Measurements from ENCODE around the gene NBAS. TPM values are rescaled to one million over a fixed set of nuclear protein-coding genes. Genes with fewer than 3 reads are reported as not detected.

NBAS gene
- total and polyA plus RNA-seq, 9 of the 15 experiments (the other 6 are each of a cell fraction or from before 2014, with no cell fraction given) = 15.3 to 94.4 (median 69.9) TPM

GRCh38 chr2:15566912-15567311, 5.8 kb upstream of the NBAS start:
- no peaks in the 10 kb centered on the region for H4K20me1 ChIP-seq (replicated peaks; ENCODE audit: control insufficient read depth, insufficient read depth, low read length)
- POLR2A ChIA-PET = interaction anchor here (0.9 to 1.0 kb wide), 2 partner anchors 9 to 10 kb away, joined by 3 read pairs; no protein-coding TSS in a partner anchor
- FAIRE-seq = no peak
- no peak overlapping the region for H3K4me3 ChIP-seq
- intact Hi-C loops (cut with micrococcal nuclease) = no loop called here
- in situ Hi-C loops (cut with MboI) = no loop called here
- TF ChIP-seq NFE2 (IDR thresholded peaks at IDR 0.05; ENCODE audit: low read depth) (0 out of 2 replicates have a peak, but pooled peaks have one; percentile 20), ARID3A (IDR thresholded peaks at IDR 0.05; ENCODE audit: borderline replicate concordance, low read depth, low read length) (no peak), SLC30A9 (CRISPR knock-in tag; IDR thresholded peaks at IDR 0.05) (no peak), ZNF316 (IDR thresholded peaks at IDR 0.05) (peak; percentile 35; the same call in 1 of the 2 replicates), ZNF41 (CRISPR knock-in tag; conservative IDR thresholded peaks at IDR 0.05) (no peak), RERE (CRISPR knock-in tag; IDR thresholded peaks at IDR 0.05; ENCODE audit: borderline replicate concordance) (no peak)
- H3K79me2 ChIP-seq (ENCODE audit: control insufficient read depth, insufficient read depth, low read length) = 0 out of 3 replicates have a peak, but pooled peaks cover 6% of the 10 kb centered on the region
- 82% methylated on average over 4 of the region's 6 CpGs for WGBS (ENCODE audit: insufficient coverage, low coverage, missing lambda C conversion rate)
- no peaks in the 10 kb centered on the region for H3K9me1 ChIP-seq (ENCODE audit: control insufficient read depth, insufficient read depth, low read length)
- no peak for DNase-seq (ENCODE audit: extremely low read depth in 1 of 4, low spot score in 3 of 4)
- no peak overlapping the region for H3K4me2 ChIP-seq (ENCODE audit: insufficient read depth, low read length)
- no peak overlapping the region for H2AFZ ChIP-seq (ENCODE audit: low read depth, low read length)
- 0 out of 3 replicates have a peak, but pooled peaks cover 2% of the 10 kb centered on the region for H3K36me3 ChIP-seq (ENCODE audit: control insufficient read depth, insufficient read depth, low read length)
- CTCF ChIA-PET (ENCODE audit: low intra/inter-chr PET ratio) = no interaction called here
- no peaks in the 10 kb centered on the region for H3K9me3 ChIP-seq (replicated peaks; ENCODE audit: control insufficient read depth, insufficient read depth, low read depth, low read length)
- no TSS peak for BruUV-seq (replicated peaks)
- H3K4me1 ChIP-seq (replicated peaks in 1 of 2; ENCODE audit: control insufficient read depth in 2 of 2, insufficient read depth in 2 of 2, low read length in 2 of 2) = peaks cover 13 to 29% of the 10 kb centered on the region in 2 experiments
- H3K27me3 ChIP-seq (ENCODE audit: control insufficient read depth in 2 of 2, insufficient read depth in 2 of 2, low read length in 2 of 2) = no peaks in the 10 kb centered on the region
- H3K9ac ChIP-seq (ENCODE audit: insufficient read depth in 1 of 2, low read depth in 2 of 2, low read length in 2 of 2) = no peak overlapping the region
- no peak overlapping the region for H3K27ac ChIP-seq (ENCODE audit: extremely low read depth, low read depth, low read length)
- no peak for ATAC-seq

All from K562 (cell line).